GM12864 (cell line): Measurements from ENCODE around the gene TRAPPC11.

ENCODE experiments used
- DNase-seq: peaks from one replicate; pipeline ENCODE4 v3.0.0-alpha.2; 2011; ENCODE audit warnings: low read depth
- H3K4me3 ChIP-seq: 2 replicates; pipeline ENCODE4 v1.5.1; 2011; ENCODE audit warnings: mild to moderate bottlenecking, low read depth, low read length, control low read depth
- TF ChIP-seq, protein P1 (sequence below): IDR thresholded peaks from 2 replicates; pipeline ENCODE4 v1.5.1; 2011; ENCODE audit warnings: low read depth, mild to moderate bottlenecking, moderate library complexity, low read length, control low read depth, inconsistent platforms; ENCODE audit errors: missing control alignments

The TRAPPC11 gene

DNA sequence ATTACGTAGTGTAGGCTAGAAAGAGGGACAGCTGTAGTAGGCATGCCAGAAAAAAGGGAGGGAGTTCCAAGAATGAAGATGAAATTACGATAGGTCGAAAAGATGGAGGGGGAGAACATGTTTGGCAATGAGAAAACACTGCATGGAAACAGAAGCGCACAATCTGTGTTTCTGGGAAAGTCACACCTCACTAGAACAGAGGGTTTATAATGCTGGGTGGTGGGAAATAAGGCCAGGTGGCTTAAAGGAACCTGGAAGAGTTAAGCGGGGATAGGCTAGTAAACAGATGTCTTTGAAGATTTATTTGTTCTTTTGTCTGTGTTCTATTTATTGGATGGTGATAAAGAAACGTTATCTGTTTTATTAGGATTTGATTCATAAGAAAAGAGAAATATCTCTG lies 29.1 kb downstream of the TRAPPC11 start:
- TF ChIP-seq, protein P1, sequence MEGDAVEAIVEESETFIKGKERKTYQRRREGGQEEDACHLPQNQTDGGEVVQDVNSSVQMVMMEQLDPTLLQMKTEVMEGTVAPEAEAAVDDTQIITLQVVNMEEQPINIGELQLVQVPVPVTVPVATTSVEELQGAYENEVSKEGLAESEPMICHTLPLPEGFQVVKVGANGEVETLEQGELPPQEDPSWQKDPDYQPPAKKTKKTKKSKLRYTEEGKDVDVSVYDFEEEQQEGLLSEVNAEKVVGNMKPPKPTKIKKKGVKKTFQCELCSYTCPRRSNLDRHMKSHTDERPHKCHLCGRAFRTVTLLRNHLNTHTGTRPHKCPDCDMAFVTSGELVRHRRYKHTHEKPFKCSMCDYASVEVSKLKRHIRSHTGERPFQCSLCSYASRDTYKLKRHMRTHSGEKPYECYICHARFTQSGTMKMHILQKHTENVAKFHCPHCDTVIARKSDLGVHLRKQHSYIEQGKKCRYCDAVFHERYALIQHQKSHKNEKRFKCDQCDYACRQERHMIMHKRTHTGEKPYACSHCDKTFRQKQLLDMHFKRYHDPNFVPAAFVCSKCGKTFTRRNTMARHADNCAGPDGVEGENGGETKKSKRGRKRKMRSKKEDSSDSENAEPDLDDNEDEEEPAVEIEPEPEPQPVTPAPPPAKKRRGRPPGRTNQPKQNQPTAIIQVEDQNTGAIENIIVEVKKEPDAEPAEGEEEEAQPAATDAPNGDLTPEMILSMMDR, result no peak
- H3K4me3 ChIP-seq, result no peak overlapping the region
- DNase-seq, result no peak

DNA sequence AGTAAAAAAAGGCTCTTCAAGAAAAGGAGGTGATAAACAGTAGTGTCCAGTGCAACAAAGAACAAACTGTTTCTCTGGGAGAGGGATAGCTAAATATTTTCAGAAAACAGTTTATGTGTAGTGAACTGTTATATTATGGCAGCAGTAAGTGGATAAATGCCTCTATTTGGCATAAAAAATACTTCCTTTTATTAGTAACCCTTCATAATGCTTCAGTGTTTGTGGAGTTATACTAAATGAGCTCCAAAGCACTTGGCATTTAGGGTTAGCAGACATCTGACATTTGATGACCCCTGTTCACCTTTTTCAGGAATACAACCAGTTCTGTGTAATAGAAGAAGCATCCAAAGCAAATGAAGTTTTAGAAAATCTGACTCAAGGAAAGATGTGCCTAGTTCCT lies 31.9 kb downstream of the TRAPPC11 start:
- H3K4me3 ChIP-seq, result no peak overlapping the region
- TF ChIP-seq, protein P1, result no peak
- DNase-seq, result no peak

- H3K4me3 ChIP-seq, result no peak overlapping the region
- DNase-seq, result no peak
- TF ChIP-seq, protein P1, result no peak
Observed at GRCh38 chr4:183691897-183692296, 32.8 kb downstream of the TRAPPC11 start.

DNA sequence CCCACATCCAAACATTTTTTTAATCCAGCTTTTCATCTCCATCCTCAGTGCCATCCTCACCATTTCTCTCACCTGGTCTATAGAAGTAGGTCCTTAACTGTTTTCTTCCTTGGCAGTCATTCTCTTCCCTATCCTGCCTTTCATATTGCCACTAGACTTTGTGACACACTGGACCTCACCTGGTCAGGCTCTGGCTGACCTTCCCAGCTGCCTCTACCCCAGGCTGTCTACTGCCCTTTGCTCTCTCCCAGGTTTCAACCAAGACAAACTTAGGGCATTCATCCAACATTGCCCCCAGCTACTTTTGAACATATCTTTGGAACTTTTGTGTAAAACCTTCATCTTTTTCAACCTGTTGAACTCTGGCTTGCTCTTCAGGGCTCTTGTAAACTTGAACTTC lies 39.8 kb downstream of the TRAPPC11 start:
- no peak for DNase-seq
- TF ChIP-seq, protein P1, result no peak
- no peak overlapping the region for H3K4me3 ChIP-seq

GRCh38 chr4:183700407-183700806 lies 41.3 kb downstream of the TRAPPC11 start:
- TF ChIP-seq, protein P1, result no peak
- no peak overlapping the region for H3K4me3 ChIP-seq
- no peak for DNase-seq

GRCh38 chr4:183702492-183702891 lies 43.4 kb downstream of the TRAPPC11 start:
- TF ChIP-seq, protein P1, result no peak
- H3K4me3 ChIP-seq, result no peak overlapping the region
- DNase-seq, result no peak

DNA sequence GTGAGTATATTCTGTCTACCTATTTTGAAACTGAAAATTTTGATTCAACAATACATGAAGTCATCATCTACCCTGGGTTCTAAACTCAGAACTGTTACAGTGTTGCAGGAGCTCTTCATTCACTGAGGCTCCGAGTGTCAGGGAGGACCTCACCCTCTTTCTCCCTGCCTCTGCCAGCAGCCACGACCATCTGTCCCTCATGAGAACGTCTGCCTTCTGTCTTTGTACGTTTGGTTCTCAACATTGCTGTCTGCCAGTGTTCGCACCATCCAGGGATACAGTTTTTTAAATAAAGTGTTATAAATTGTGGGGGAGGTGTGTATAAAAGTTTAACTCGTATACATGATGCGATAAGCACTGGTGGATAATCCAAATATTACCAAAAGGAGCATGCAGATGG lies 55.5 kb downstream of the TRAPPC11 start:
- DNase-seq, result no peak
- H3K4me3 ChIP-seq, result no peak overlapping the region
- TF ChIP-seq, protein P1, result no peak
